NCI-H146 treated with DMSO at 0.1 percent for 48 hours (cell line): ENCODE measurements around the gene LYPLAL1.
"Not testable (repeated sequence)": the region's sequence is repeated elsewhere in the genome, so short reads cannot be mapped to it uniquely, and the experiment has no call there.

Experiments
- DNase-seq: peaks from one replicate; lab custom pipeline; 2025; ENCODE audit not compliant: unreplicated experiment; lab: John Stamatoyannopoulos, UW

Gene LYPLAL1

GRCh38 chr1:219161371-219161770 lies 12.3 kb upstream of the LYPLAL1 start:
- no peak for DNase-seq

GRCh38 chr1:219163401-219163954 lies 10.2 kb upstream of the LYPLAL1 start:
- DNase-seq, result no peak

GRCh38 chr1:219171192-219171935 lies 2.3 kb upstream of the LYPLAL1 start:
- no peak for DNase-seq

- DNase-seq, result no peak
Observed at GRCh38 chr1:219172821-219173220, 857 bp upstream of the LYPLAL1 start.

- DNase-seq, result no peak
Observed at GRCh38 chr1:219173434-219173757, 282 bp upstream of the LYPLAL1 start.

- no peak for DNase-seq
Observed at GRCh38 chr1:219174460-219175211, 958 bp downstream of the LYPLAL1 start.

GRCh38 chr1:219175212-219175564 lies 1.5 kb downstream of the LYPLAL1 start:
- no peak for DNase-seq

GRCh38 chr1:219176168-219176567 lies 2.5 kb downstream of the LYPLAL1 start:
- DNase-seq, result no peak

GRCh38 chr1:219177363-219177762 lies 3.7 kb downstream of the LYPLAL1 start:
- no peak for DNase-seq

- no peak for DNase-seq
Observed at GRCh38 chr1:219177940-219178339, 4.3 kb downstream of the LYPLAL1 start.

GRCh38 chr1:219179293-219179692 lies 5.6 kb downstream of the LYPLAL1 start:
- no peak for DNase-seq

- no peak for DNase-seq
Observed at GRCh38 chr1:219184337-219184736, 10.7 kb downstream of the LYPLAL1 start.

- DNase-seq, result no peak
Observed at GRCh38 chr1:219185486-219186117, 11.9 kb downstream of the LYPLAL1 start.

GRCh38 chr1:219188331-219188803 lies 14.7 kb downstream of the LYPLAL1 start:
- no peak for DNase-seq

GRCh38 chr1:219189021-219189824 lies 15.5 kb downstream of the LYPLAL1 start:
- DNase-seq, result no peak

- no peak for DNase-seq
Observed at GRCh38 chr1:219189952-219190351, 16.3 kb downstream of the LYPLAL1 start.

GRCh38 chr1:219190605-219191004 lies 16.9 kb downstream of the LYPLAL1 start:
- DNase-seq, result no peak

- not testable (repeated sequence) for DNase-seq
Observed at GRCh38 chr1:219195833-219196232, 22.2 kb downstream of the LYPLAL1 start.

GRCh38 chr1:219201656-219202055 lies 28.0 kb downstream of the LYPLAL1 start:
- no peak for DNase-seq

GRCh38 chr1:219202567-219202966 lies 28.9 kb downstream of the LYPLAL1 start:
- DNase-seq, result no peak

- DNase-seq, result no peak
Observed at GRCh38 chr1:219206350-219206749, 32.7 kb downstream of the LYPLAL1 start.
